Liver (tissue), 9 donors: ENCODE data around the gene CGAS. TPM values are rescaled to one million over a fixed set of nuclear protein-coding genes. Genes with fewer than 3 reads are reported as not detected.

Experiments
- DNase-seq: peaks from one replicate; pipeline ENCODE4 v3.0.0-alpha.2; 2017; ENCODE audit warnings: low spot score
- H3K27ac ChIP-seq, 2 donors: one replicate each; pipeline ENCODE4 v1.7.0; 2013; ENCODE audit warnings: inconsistent platforms in 2 of 2, low read length in 2 of 2, control low read depth in 1 of 2, low read depth in 1 of 2, mild to moderate bottlenecking in 1 of 2
- H3K27me3 ChIP-seq, 4 donors: one replicate each; pipeline versions ENCODE4 v1.6.1 to v1.7.0; 2013; ENCODE audit warnings: low read length in 3 of 4, inconsistent platforms in 1 of 4, mild to moderate bottlenecking in 1 of 4, moderate library complexity in 1 of 4; ENCODE audit not compliant: control insufficient read depth in 4 of 4, insufficient read depth in 4 of 4
- H3K36me3 ChIP-seq, 4 donors: one replicate each; pipeline versions ENCODE4 v1.6.1 to v1.7.0; 2013; ENCODE audit warnings: low read length in 3 of 4, mild to moderate bottlenecking in 3 of 4, low read depth in 1 of 4, moderate library complexity in 1 of 4; ENCODE audit not compliant: control insufficient read depth in 4 of 4, insufficient read depth in 3 of 4
- H3K4me1 ChIP-seq, 4 donors: one replicate each; pipeline versions ENCODE4 v1.6.1 to v1.7.0; 2013; ENCODE audit warnings: low read length in 3 of 4, mild to moderate bottlenecking in 3 of 4, moderate library complexity in 1 of 4; ENCODE audit not compliant: control insufficient read depth in 4 of 4, insufficient read depth in 4 of 4
- H3K4me3 ChIP-seq, 3 donors: one replicate each; pipeline versions ENCODE4 v1.6.1 to v1.7.0; 2013; ENCODE audit warnings: low read length in 3 of 3, control low read depth in 1 of 3, low read depth in 1 of 3, mild to moderate bottlenecking in 1 of 3
- H3K9ac ChIP-seq, 2 donors: one replicate each; pipeline ENCODE4 v1.7.0; 2013; ENCODE audit warnings: low read length in 2 of 2, mild to moderate bottlenecking in 2 of 2, moderate library complexity in 2 of 2, control low read depth in 1 of 2, low read depth in 1 of 2
- H3K9me3 ChIP-seq, 4 donors: one replicate each; pipeline versions ENCODE4 v1.6.1 to v1.7.0; 2013; ENCODE audit warnings: low read length in 3 of 4; ENCODE audit not compliant: control insufficient read depth in 4 of 4
- EGR1 ChIP-seq, 2 donors: IDR thresholded peaks; 2 replicates each; pipeline ENCODE4 v1.6.1; 2016 to 2018; ENCODE audit warnings: antibody characterized with exemption in 2 of 2, low read depth in 2 of 2
- FOXA1 ChIP-seq: IDR thresholded peaks from 2 replicates; pipeline ENCODE4 v1.6.1; 2016; ENCODE audit warnings: antibody characterized with exemption
- FOXA2 ChIP-seq: IDR thresholded peaks from 2 replicates; pipeline ENCODE4 v1.6.1; 2016; ENCODE audit warnings: antibody characterized with exemption
- GABPA ChIP-seq, 2 donors: IDR thresholded peaks in 1 of 2; conservative IDR thresholded peaks in 1 of 2; 2 replicates each; pipeline ENCODE4 v1.6.1; 2016; ENCODE audit warnings: antibody characterized with exemption in 2 of 2, mild to moderate bottlenecking in 1 of 2, moderate library complexity in 1 of 2
- HNF4A ChIP-seq, 2 donors: conservative IDR thresholded peaks; 2 replicates each; pipeline ENCODE4 v1.6.1; 2016; ENCODE audit warnings: antibody characterized with exemption in 2 of 2, mild to moderate bottlenecking in 2 of 2
- HNF4G ChIP-seq: IDR thresholded peaks from 2 replicates; pipeline ENCODE4 v1.6.1; 2016; ENCODE audit warnings: antibody characterized with exemption
- JUND ChIP-seq, 2 donors: IDR thresholded peaks; 2 replicates each; pipeline ENCODE4 v1.6.1; 2016; ENCODE audit warnings: antibody characterized with exemption in 2 of 2
- NR2F2 ChIP-seq: IDR thresholded peaks from 2 replicates; pipeline ENCODE4 v1.6.1; 2016; ENCODE audit warnings: antibody characterized with exemption
- RAD21 ChIP-seq, 2 donors: IDR thresholded peaks; 2 replicates each; pipeline ENCODE4 v1.6.1; 2016; ENCODE audit warnings: antibody characterized with exemption in 2 of 2, mild to moderate bottlenecking in 2 of 2
- RXRA ChIP-seq, 2 donors: IDR thresholded peaks; 2 replicates each; pipeline ENCODE4 v1.6.1; 2017 to 2018; ENCODE audit warnings: antibody characterized with exemption in 2 of 2, mild to moderate bottlenecking in 1 of 2
- SP1 ChIP-seq: IDR thresholded peaks from 2 replicates; pipeline ENCODE4 v1.6.1; 2018; ENCODE audit warnings: antibody characterized with exemption, mild to moderate bottlenecking
- TAF1 ChIP-seq: conservative IDR thresholded peaks from 2 replicates; pipeline ENCODE4 v1.6.1; 2016; ENCODE audit warnings: antibody characterized with exemption, mild to moderate bottlenecking
- YY1 ChIP-seq: IDR thresholded peaks from 2 replicates; pipeline ENCODE4 v1.6.1; 2016; ENCODE audit warnings: antibody characterized with exemption, mild to moderate bottlenecking
- WGBS: extraction: QIAGEN DNeasy Blood & Tissue Kit; methylation state at CpG from one replicate; pipeline ENCODE4 v1.1.7; 2013; 5-methylcytosine and 5-hydroxymethylcytosine counted together
- polyA plus RNA-seq, 2 donors: library from polyadenylated mRNA; stranded (reverse) in 1 of 2; unstranded in 1 of 2; fragments of 200-250 nt in 1 of 2; fragments of >200 nt in 1 of 2; fragmentation: Nextera tagmentation in 1 of 2; extraction: Ambion mirVana in 1 of 2; gene quantifications; one replicate each; pipeline versions ENCODE4 v1.2.1 to v1.2.3, GENCODE V29; 2013 to 2015
- total RNA-seq, 2 donors: library from RNA; depleted of rRNA; stranded (reverse); fragments of >200 nt; gene quantifications; one replicate each; pipeline ENCODE4 v1.2.3, GENCODE V29; 2014
- TF ChIP-seq, protein P1 (sequence below): fragments of 150-350 bp; IDR thresholded peaks from 2 replicates; pipeline ENCODE4 v1.5.1; 2017; ENCODE audit warnings: improper control_type of control experiment, low read depth, low read length; ENCODE audit not compliant: missing input control
- TF ChIP-seq, protein P2 (sequence below): IDR thresholded peaks from 2 replicates; pipeline ENCODE4 v1.6.1; 2016; ENCODE audit warnings: antibody characterized with exemption
- TF ChIP-seq, protein P3 (sequence below): IDR thresholded peaks from 2 replicates; pipeline ENCODE4 v1.6.1; 2016; ENCODE audit warnings: antibody characterized with exemption, mild to moderate bottlenecking
- TF ChIP-seq, protein P4 (sequence below): IDR thresholded peaks from 2 replicates; pipeline ENCODE4 v1.6.1; 2016; ENCODE audit warnings: antibody characterized with exemption
- TF ChIP-seq, protein P5 (sequence below): IDR thresholded peaks from 2 replicates; pipeline ENCODE4 v1.6.1; 2016; ENCODE audit warnings: antibody characterized with exemption
- donor health status: healthy.
- donor health status: healthy.
- donor health status: healthy.
- donor health status: healthy.
- donor health status: healthy.

CGAS gene
- total and polyA plus RNA-seq, 4 donors: 0.36 to 4.9 (median 1.2) TPM

DNA sequence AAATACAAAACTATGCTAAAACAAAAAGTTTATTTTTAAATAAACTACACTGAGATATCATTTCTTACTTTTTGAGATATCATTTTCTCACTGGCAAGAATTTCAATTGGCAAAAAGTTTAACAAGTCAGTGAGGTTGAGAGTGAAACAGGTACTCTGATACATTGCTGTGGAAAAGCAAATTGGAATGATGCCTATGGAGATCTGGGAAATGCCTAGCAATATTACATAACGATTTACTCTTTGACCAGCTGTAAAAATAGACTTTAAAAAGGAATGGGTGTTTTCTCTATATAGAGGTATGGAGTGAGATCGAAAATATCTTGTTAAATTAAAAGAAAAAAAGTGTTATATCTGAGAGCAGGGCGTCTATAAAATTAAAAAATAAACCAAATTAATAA is 16.9 kb downstream of the CGAS start (continued):
- peak in 1 of 2 donors; percentile 39 for TF ChIP-seq RXRA (IDR thresholded peaks at IDR 0.05)
- TF ChIP-seq, protein P1, sequence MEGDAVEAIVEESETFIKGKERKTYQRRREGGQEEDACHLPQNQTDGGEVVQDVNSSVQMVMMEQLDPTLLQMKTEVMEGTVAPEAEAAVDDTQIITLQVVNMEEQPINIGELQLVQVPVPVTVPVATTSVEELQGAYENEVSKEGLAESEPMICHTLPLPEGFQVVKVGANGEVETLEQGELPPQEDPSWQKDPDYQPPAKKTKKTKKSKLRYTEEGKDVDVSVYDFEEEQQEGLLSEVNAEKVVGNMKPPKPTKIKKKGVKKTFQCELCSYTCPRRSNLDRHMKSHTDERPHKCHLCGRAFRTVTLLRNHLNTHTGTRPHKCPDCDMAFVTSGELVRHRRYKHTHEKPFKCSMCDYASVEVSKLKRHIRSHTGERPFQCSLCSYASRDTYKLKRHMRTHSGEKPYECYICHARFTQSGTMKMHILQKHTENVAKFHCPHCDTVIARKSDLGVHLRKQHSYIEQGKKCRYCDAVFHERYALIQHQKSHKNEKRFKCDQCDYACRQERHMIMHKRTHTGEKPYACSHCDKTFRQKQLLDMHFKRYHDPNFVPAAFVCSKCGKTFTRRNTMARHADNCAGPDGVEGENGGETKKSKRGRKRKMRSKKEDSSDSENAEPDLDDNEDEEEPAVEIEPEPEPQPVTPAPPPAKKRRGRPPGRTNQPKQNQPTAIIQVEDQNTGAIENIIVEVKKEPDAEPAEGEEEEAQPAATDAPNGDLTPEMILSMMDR: no peak
- TF ChIP-seq JUND (IDR thresholded peaks at IDR 0.05): no peak
- TF ChIP-seq, protein P2, sequence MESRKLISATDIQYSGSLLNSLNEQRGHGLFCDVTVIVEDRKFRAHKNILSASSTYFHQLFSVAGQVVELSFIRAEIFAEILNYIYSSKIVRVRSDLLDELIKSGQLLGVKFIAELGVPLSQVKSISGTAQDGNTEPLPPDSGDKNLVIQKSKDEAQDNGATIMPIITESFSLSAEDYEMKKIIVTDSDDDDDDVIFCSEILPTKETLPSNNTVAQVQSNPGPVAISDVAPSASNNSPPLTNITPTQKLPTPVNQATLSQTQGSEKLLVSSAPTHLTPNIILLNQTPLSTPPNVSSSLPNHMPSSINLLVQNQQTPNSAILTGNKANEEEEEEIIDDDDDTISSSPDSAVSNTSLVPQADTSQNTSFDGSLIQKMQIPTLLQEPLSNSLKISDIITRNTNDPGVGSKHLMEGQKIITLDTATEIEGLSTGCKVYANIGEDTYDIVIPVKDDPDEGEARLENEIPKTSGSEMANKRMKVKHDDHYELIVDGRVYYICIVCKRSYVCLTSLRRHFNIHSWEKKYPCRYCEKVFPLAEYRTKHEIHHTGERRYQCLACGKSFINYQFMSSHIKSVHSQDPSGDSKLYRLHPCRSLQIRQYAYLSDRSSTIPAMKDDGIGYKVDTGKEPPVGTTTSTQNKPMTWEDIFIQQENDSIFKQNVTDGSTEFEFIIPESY: no peak
- no peak for TF ChIP-seq FOXA2
- TF ChIP-seq EGR1 (IDR thresholded peaks at IDR 0.05; ENCODE audit: low read depth in 2 of 2): no peak
- TF ChIP-seq YY1: no peak
- TF ChIP-seq NR2F2: no peak

DNA sequence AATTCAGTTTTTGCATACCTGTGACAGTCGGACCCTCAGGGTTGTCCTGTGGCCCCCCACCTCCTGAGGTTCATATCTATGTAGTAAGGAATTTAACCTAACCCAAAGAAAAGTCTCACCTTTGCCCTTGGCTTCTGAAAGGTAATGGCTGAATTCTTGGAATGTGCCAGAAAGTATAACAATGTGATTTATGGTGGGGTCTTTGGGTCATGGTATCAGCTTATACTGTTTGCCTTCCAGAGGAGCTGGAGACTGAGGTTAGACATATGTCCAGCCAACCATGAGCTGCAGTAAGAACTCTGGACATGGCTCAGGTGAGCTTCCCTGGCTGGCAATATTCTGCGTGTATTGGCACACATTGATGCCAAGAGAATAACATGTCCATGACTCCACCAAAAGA is 30.6 kb downstream of the CGAS start:
- TF ChIP-seq GABPA (IDR thresholded peaks at IDR 0.05 in 1 of 2, conservative IDR thresholded peaks at IDR 0.05 in 1 of 2) (no peak), NR2F2 (no peak), FOXA1 (no peak), FOXA2 (no peak), RXRA (IDR thresholded peaks at IDR 0.05) (no peak), YY1 (no peak), TAF1 (no peak), RAD21 (IDR thresholded peaks at IDR 0.05) (no peak), SP1 (no peak), HNF4G (no peak), HNF4A (conservative IDR thresholded peaks at IDR 0.05) (no peak), EGR1 (IDR thresholded peaks at IDR 0.05; ENCODE audit: low read depth in 2 of 2) (no peak), JUND (IDR thresholded peaks at IDR 0.05) (no peak)
- TF ChIP-seq, protein P3, sequence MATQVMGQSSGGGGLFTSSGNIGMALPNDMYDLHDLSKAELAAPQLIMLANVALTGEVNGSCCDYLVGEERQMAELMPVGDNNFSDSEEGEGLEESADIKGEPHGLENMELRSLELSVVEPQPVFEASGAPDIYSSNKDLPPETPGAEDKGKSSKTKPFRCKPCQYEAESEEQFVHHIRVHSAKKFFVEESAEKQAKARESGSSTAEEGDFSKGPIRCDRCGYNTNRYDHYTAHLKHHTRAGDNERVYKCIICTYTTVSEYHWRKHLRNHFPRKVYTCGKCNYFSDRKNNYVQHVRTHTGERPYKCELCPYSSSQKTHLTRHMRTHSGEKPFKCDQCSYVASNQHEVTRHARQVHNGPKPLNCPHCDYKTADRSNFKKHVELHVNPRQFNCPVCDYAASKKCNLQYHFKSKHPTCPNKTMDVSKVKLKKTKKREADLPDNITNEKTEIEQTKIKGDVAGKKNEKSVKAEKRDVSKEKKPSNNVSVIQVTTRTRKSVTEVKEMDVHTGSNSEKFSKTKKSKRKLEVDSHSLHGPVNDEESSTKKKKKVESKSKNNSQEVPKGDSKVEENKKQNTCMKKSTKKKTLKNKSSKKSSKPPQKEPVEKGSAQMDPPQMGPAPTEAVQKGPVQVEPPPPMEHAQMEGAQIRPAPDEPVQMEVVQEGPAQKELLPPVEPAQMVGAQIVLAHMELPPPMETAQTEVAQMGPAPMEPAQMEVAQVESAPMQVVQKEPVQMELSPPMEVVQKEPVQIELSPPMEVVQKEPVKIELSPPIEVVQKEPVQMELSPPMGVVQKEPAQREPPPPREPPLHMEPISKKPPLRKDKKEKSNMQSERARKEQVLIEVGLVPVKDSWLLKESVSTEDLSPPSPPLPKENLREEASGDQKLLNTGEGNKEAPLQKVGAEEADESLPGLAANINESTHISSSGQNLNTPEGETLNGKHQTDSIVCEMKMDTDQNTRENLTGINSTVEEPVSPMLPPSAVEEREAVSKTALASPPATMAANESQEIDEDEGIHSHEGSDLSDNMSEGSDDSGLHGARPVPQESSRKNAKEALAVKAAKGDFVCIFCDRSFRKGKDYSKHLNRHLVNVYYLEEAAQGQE: no peak
- TF ChIP-seq, protein P4, sequence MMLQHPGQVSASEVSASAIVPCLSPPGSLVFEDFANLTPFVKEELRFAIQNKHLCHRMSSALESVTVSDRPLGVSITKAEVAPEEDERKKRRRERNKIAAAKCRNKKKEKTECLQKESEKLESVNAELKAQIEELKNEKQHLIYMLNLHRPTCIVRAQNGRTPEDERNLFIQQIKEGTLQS: no peak
- TF ChIP-seq, protein P2: no peak
- TF ChIP-seq, protein P1: no peak
- TF ChIP-seq, protein P5, sequence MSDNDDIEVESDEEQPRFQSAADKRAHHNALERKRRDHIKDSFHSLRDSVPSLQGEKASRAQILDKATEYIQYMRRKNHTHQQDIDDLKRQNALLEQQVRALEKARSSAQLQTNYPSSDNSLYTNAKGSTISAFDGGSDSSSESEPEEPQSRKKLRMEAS: no peak
- H3K9me3 ChIP-seq: no peaks in the 10 kb centered on the region
- H3K4me3 ChIP-seq: no peak overlapping the region
- no peaks in the 10 kb centered on the region for H3K27me3 ChIP-seq
- no peak for DNase-seq
- whole genome bisulfite sequencing: 60% methylated on average over 2 of the region's 2 CpGs
- no peaks in the 10 kb centered on the region for H3K4me1 ChIP-seq
- no peak overlapping the region for H3K9ac ChIP-seq
- no peak overlapping the region for H3K27ac ChIP-seq
- no peaks in the 10 kb centered on the region for H3K36me3 ChIP-seq
